Activated CD8-positive, alpha-beta T cell treated with anti-CD3 and anti-CD28 coated beads for 36 hours (primary cell): ENCODE measurements around the gene FAM9C. TPM values are rescaled to one million over a fixed set of nuclear protein-coding genes. Genes with fewer than 3 reads are reported as not detected.

Experiments used
- ATAC-seq: fragments of 200-7000 bp; cut with Tn5 transposase; one replicate; pipeline ENCODE4 v1.10.0; 2021; ENCODE audit warnings: mild to moderate bottlenecking, moderate library complexity
- CTCF ChIA-PET: fragments of 350-600 bp; sonication (Branson Sonifier 250); formaldehyde crosslinking; loops from one replicate; lab custom pipeline; 2021; ENCODE audit warnings: antibody characterized with exemption; lab: Charles Lee
- POLR2A ChIA-PET: fragments of 350-600 bp; sonication (Branson Sonifier 250); formaldehyde crosslinking; loops from one replicate; lab custom pipeline; 2021; ENCODE audit warnings: antibody characterized with exemption; lab: Charles Lee
- DNase-seq: peaks from one replicate; pipeline ENCODE4 v3.0.0-alpha.2; 2020
- H3K27ac Mint-ChIP-seq: one replicate; pipeline ENCODE4 v1.8.0; 2021; ENCODE audit warnings: mild to moderate bottlenecking, mixed read lengths
- H3K27me3 Mint-ChIP-seq: one replicate; pipeline ENCODE4 v1.8.0; 2021; ENCODE audit warnings: mixed read lengths
- H3K36me3 Mint-ChIP-seq: one replicate; pipeline ENCODE4 v1.8.0; 2021; ENCODE audit warnings: low read depth, mixed read lengths
- H3K4me1 Mint-ChIP-seq: one replicate; pipeline ENCODE4 v1.8.0; 2021; ENCODE audit warnings: low read depth, mixed read lengths
- H3K4me3 Mint-ChIP-seq: one replicate; pipeline ENCODE4 v1.8.0; 2021; ENCODE audit warnings: mild to moderate bottlenecking, moderate library complexity, mixed read lengths
- H3K9me3 Mint-ChIP-seq: one replicate; pipeline ENCODE4 v1.8.0; 2021; ENCODE audit warnings: mixed read lengths
- CTCF ChIP-seq: fragments of 200-600 bp; IDR thresholded peaks from one replicate; pipeline ENCODE4 v1.8.0; 2022; ENCODE audit warnings: antibody characterized with exemption, mild to moderate bottlenecking
- intact Hi-C: fragments of 100-400 bp; cut with micrococcal nuclease; formaldehyde crosslinking; loops from one replicate; pipeline ENCODE4 v1.10.0; 2022
- total RNA-seq, 2 experiments: library from RNA; stranded (reverse); gene quantifications; one replicate each; pipeline ENCODE4 v1.2.3, GENCODE V29; 2021

Gene FAM9C
- total RNA-seq, 2 experiments from 2014 or later, result not detected

DNA sequence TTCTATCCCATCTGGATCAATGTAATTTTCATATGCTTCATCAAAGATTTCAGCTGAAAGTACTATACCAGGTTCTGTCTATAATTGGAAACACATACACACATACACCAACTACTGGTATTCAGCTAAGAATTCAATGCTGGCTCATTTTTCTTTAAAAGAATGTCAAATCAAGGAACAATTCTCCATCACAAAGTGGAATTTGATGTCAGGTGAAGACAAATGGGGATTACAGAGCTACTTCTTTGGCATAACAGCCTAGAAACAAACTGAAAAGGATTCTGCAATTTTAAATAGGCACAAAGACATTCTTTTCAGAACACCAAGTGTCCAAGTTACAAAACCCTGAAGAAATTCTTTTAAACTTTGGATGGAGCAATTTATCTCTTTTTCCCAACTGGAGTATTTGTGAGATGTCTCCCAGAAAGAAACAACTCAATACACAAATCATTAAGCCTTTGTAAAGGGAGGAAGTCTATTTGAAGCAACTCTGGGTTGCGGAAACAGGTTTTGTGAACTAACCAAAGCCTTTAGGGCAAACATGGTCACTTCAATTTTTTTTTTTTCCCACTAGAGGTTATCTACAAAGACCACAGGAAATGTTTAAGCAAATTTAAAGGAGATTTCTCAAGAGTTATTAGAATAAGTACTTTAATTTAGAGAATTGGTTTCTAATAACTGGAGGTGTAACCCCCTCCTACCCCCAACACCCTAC is 1.9 kb upstream of the FAM9C start:
- H3K9me3 Mint-ChIP-seq, result peaks cover 3% of the 10 kb centered on the region
- ChIA-PET POLR2A (interaction anchor here (0.7 kb wide), 2 partner anchors 33 to 69 kb away, joined by 3 read pairs; no protein-coding TSS in a partner anchor), CTCF (interaction anchor here (0.8 to 1.2 kb wide), 3 partner anchors 35 to 100 kb away, joined by 3 to 4 read pairs (median 3); no protein-coding TSS in a partner anchor)
- no peak for DNase-seq
- H3K27ac Mint-ChIP-seq, result no peak overlapping the region
- no peak overlapping the region for H3K4me3 Mint-ChIP-seq
- no peak for TF ChIP-seq CTCF
- intact Hi-C loops, result no loop called here
- H3K4me1 Mint-ChIP-seq, result peaks cover 55% of the 10 kb centered on the region
- peaks cover 5% of the 10 kb centered on the region for H3K36me3 Mint-ChIP-seq
- no peak for ATAC-seq
- H3K27me3 Mint-ChIP-seq, result no peaks in the 10 kb centered on the region

DNA sequence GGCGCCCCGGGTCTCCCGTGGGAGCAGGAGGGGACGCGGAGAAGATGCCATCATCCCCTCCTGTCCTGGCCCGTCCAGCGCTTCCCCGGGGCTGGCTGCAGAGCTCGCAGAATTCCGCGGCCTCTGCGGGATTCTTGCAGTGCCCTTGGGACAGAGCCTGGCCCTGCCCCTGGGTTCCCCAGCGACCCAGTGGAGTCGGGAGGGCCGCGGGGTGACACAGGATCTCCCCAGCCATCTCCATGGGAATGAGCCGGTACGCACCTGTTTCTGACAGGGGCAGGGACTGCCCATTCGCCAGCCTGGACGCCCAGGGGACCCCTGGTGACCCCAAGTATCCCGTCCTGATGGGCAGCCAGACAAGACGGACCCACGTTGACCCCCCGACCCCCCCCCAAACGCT is 482 bp downstream of the FAM9C start:
- intact Hi-C loops, result no loop called here
- ChIA-PET CTCF (no interaction called here), POLR2A (interaction anchor here (1.6 to 1.9 kb wide), 2 partner anchors 14 to 67 kb away, joined by 3 to 6 read pairs; no protein-coding TSS in a partner anchor)
- Mint-ChIP-seq H3K4me1 (peaks cover 42% of the 10 kb centered on the region), H3K4me3 (no peak overlapping the region), H3K36me3 (no peaks in the 10 kb centered on the region), H3K27me3 (no peaks in the 10 kb centered on the region), H3K9me3 (peaks cover 3% of the 10 kb centered on the region), H3K27ac (no peak overlapping the region)
- no peak for TF ChIP-seq CTCF
- DNase-seq (no peak), ATAC-seq (no peak)

- Mint-ChIP-seq H3K4me1 (peaks cover 35% of the 10 kb centered on the region), H3K9me3 (no peaks in the 10 kb centered on the region), H3K36me3 (no peaks in the 10 kb centered on the region), H3K4me3 (no peak overlapping the region), H3K27me3 (no peaks in the 10 kb centered on the region), H3K27ac (no peak overlapping the region)
- no peak for DNase-seq
- no peak for ATAC-seq
- no peak for TF ChIP-seq CTCF
- CTCF ChIA-PET, result interaction anchor here (2.0 kb wide), 1 partner anchor 96 kb away, joined by 9 read pairs; no protein-coding TSS in a partner anchor
- POLR2A ChIA-PET, result interaction anchor here (1.6 to 1.9 kb wide), 2 partner anchors 13 to 66 kb away, joined by 3 to 6 read pairs; no protein-coding TSS in a partner anchor
- intact Hi-C loops, result no loop called here
Measured at GRCh38 chrX:13043138-13043537, 1.3 kb downstream of the FAM9C start.

- H3K4me1 Mint-ChIP-seq, result peaks cover 10% of the 10 kb centered on the region
- H3K27ac Mint-ChIP-seq, result no peak overlapping the region
- H3K9me3 Mint-ChIP-seq, result no peaks in the 10 kb centered on the region
- DNase-seq, result no peak
- ATAC-seq, result no peak
- intact Hi-C loops, result no loop called here
- ChIA-PET CTCF (no interaction called here), POLR2A (no interaction called here)
- H3K27me3 Mint-ChIP-seq, result no peaks in the 10 kb centered on the region
- no peaks in the 10 kb centered on the region for H3K36me3 Mint-ChIP-seq
- TF ChIP-seq CTCF, result no peak
- no peak overlapping the region for H3K4me3 Mint-ChIP-seq
Measured at GRCh38 chrX:13036896-13037295, 7.5 kb downstream of the FAM9C start.

- H3K27me3 Mint-ChIP-seq, result no peaks in the 10 kb centered on the region
- no peak for DNase-seq
- ChIA-PET CTCF (interaction anchor here (1.3 kb wide), 1 partner anchor 86 kb away, joined by 6 read pairs; no protein-coding TSS in a partner anchor), POLR2A (no interaction called here)
- H3K27ac Mint-ChIP-seq, result no peak overlapping the region
- no peak for TF ChIP-seq CTCF
- ATAC-seq, result no peak
- H3K4me3 Mint-ChIP-seq, result no peak overlapping the region
- no peaks in the 10 kb centered on the region for H3K9me3 Mint-ChIP-seq
- peaks cover 37% of the 10 kb centered on the region for H3K4me1 Mint-ChIP-seq
- intact Hi-C loops, result no loop called here
- H3K36me3 Mint-ChIP-seq, result no peaks in the 10 kb centered on the region
Measured at GRCh38 chrX:13033193-13033592, 11.2 kb downstream of the FAM9C start.
